Suprapubic skin (tissue), 4 donors: ENCODE data around the gene OR6Q1. TPM values are rescaled to one million over a fixed set of nuclear protein-coding genes. Genes with fewer than 3 reads are reported as not detected.

ENCODE experiments used
- DNase-seq, 2 donors: peaks; one replicate each; pipeline ENCODE4 v3.0.0-alpha.2; 2019; ENCODE audit warnings: low spot score in 2 of 2
- H3K27ac ChIP-seq: fragments of 200-600 bp; sonication (generic); one replicate; pipeline ENCODE4 v1.5.1; 2019
- H3K27me3 ChIP-seq: fragments of 200-600 bp; sonication (generic); one replicate; pipeline ENCODE4 v1.5.1; 2019
- H3K36me3 ChIP-seq: fragments of 200-600 bp; sonication (generic); one replicate; pipeline ENCODE4 v1.5.1; 2019
- H3K4me1 ChIP-seq: fragments of 200-600 bp; sonication (generic); one replicate; pipeline ENCODE4 v1.5.1; 2019
- H3K4me3 ChIP-seq: fragments of 200-600 bp; sonication (generic); one replicate; pipeline ENCODE4 v1.5.1; 2019; ENCODE audit warnings: mild to moderate bottlenecking
- H3K9me3 ChIP-seq: fragments of 200-600 bp; sonication (generic); one replicate; pipeline ENCODE4 v1.5.1; 2019
- CTCF ChIP-seq, 2 donors: fragments of 200-600 bp in 1 of 2; fragments of 450-650 bp in 1 of 2; sonication (generic) in 1 of 2; IDR thresholded peaks; one replicate each; pipeline ENCODE4 v1.5.1; 2016 to 2019; ENCODE audit warnings: antibody characterized with exemption in 2 of 2, mild to moderate bottlenecking in 1 of 2, moderate library complexity in 1 of 2
- EP300 ChIP-seq: sonication (generic); formaldehyde crosslinking; IDR thresholded peaks from one replicate; pipeline ENCODE4 v1.6.1; 2017; ENCODE audit warnings: antibody characterized with exemption
- POLR2A ChIP-seq, 2 donors: fragments of 450-650 bp; IDR thresholded peaks; one replicate each; pipeline ENCODE4 v1.6.1; 2017; ENCODE audit warnings: antibody characterized with exemption in 2 of 2, mild to moderate bottlenecking in 2 of 2, moderate library complexity in 2 of 2
- POLR2AphosphoS5 ChIP-seq, 3 donors: sonication (generic); formaldehyde crosslinking; IDR thresholded peaks; one replicate each; pipeline ENCODE4 v1.6.1; 2017; ENCODE audit warnings: antibody characterized with exemption in 3 of 3
- WGBS: methylation state at CpG from one replicate; pipeline ENCODE4 v1.1.5; 2018; 5-methylcytosine and 5-hydroxymethylcytosine counted together
- total RNA-seq, 4 donors: library from RNA; depleted of rRNA; stranded (reverse); fragments of >200 nt; gene quantifications; one replicate each; pipeline ENCODE4 v1.1.0, GENCODE V29; 2016

Gene OR6Q1
- total RNA-seq, 4 donors from 2014 or later, result 1.1 TPM; not detected in 3

GRCh38 chr11:58060939-58061672 is 30.4 kb downstream of the OR6Q1 start:
- Histone ChIP-seq H3K27ac (no peak overlapping the region), H3K4me1 (no peaks in the 10 kb centered on the region), H3K27me3 (no peaks in the 10 kb centered on the region), H3K36me3 (no peaks in the 10 kb centered on the region), H3K4me3 (no peak overlapping the region), H3K9me3 (no peaks in the 10 kb centered on the region)
- WGBS, result 77% methylated on average over 6 of the region's 6 CpGs
- no peak for TF ChIP-seq POLR2AphosphoS5 (IDR thresholded peaks at IDR 0.05)
- no peak for TF ChIP-seq EP300
- no peak for DNase-seq

GRCh38 chr11:58061813-58062212 is 31.1 kb downstream of the OR6Q1 start:
- Histone ChIP-seq H3K36me3 (no peaks in the 10 kb centered on the region), H3K27ac (no peak overlapping the region), H3K9me3 (no peaks in the 10 kb centered on the region), H3K4me1 (no peaks in the 10 kb centered on the region), H3K4me3 (no peak overlapping the region), H3K27me3 (no peaks in the 10 kb centered on the region)
- WGBS, result 57% methylated on average over 6 of the region's 6 CpGs
- DNase-seq, result no peak
- TF ChIP-seq POLR2A (IDR thresholded peaks at IDR 0.05), result no peak
- no peak for TF ChIP-seq EP300
- no peak for TF ChIP-seq CTCF (IDR thresholded peaks at IDR 0.05)
- TF ChIP-seq POLR2AphosphoS5 (IDR thresholded peaks at IDR 0.05), result no peak

GRCh38 chr11:58067685-58068084 is 36.9 kb downstream of the OR6Q1 start:
- Histone ChIP-seq H3K27ac (no peak overlapping the region), H3K4me3 (no peak overlapping the region), H3K9me3 (no peaks in the 10 kb centered on the region), H3K27me3 (no peaks in the 10 kb centered on the region), H3K36me3 (no peaks in the 10 kb centered on the region), H3K4me1 (no peaks in the 10 kb centered on the region)
- WGBS, result 57% methylated on average over 5 of the region's 5 CpGs
- TF ChIP-seq POLR2A (IDR thresholded peaks at IDR 0.05), result no peak
- no peak for TF ChIP-seq EP300
- TF ChIP-seq POLR2AphosphoS5 (IDR thresholded peaks at IDR 0.05), result no peak
- no peak for TF ChIP-seq CTCF (IDR thresholded peaks at IDR 0.05)
- no peak for DNase-seq

GRCh38 chr11:58068655-58069054 is 37.9 kb downstream of the OR6Q1 start:
- 93% methylated on average over 6 of the region's 6 CpGs for WGBS
- TF ChIP-seq POLR2AphosphoS5 (IDR thresholded peaks at IDR 0.05) (no peak), POLR2A (IDR thresholded peaks at IDR 0.05) (no peak), CTCF (IDR thresholded peaks at IDR 0.05) (no peak)
- Histone ChIP-seq H3K4me3 (no peak overlapping the region), H3K27ac (no peak overlapping the region), H3K36me3 (no peaks in the 10 kb centered on the region), H3K9me3 (no peaks in the 10 kb centered on the region), H3K4me1 (no peaks in the 10 kb centered on the region), H3K27me3 (no peaks in the 10 kb centered on the region)
- no peak for DNase-seq

GRCh38 chr11:58070585-58070984 is 39.8 kb downstream of the OR6Q1 start:
- Histone ChIP-seq H3K27ac (no peak overlapping the region), H3K4me1 (no peaks in the 10 kb centered on the region), H3K36me3 (no peaks in the 10 kb centered on the region), H3K4me3 (no peak overlapping the region), H3K27me3 (no peaks in the 10 kb centered on the region), H3K9me3 (no peaks in the 10 kb centered on the region)
- DNase-seq, result no peak
- TF ChIP-seq POLR2AphosphoS5 (IDR thresholded peaks at IDR 0.05), result no peak
- TF ChIP-seq EP300, result no peak
- TF ChIP-seq CTCF (IDR thresholded peaks at IDR 0.05), result no peak
- TF ChIP-seq POLR2A (IDR thresholded peaks at IDR 0.05), result no peak
- 60% methylated on average over 1 of the region's 1 CpG for WGBS

- TF ChIP-seq POLR2AphosphoS5 (IDR thresholded peaks at IDR 0.05) (no peak), CTCF (IDR thresholded peaks at IDR 0.05) (no peak), EP300 (no peak), POLR2A (IDR thresholded peaks at IDR 0.05) (no peak)
- no peak overlapping the region for H3K4me3 ChIP-seq
- no peak for DNase-seq
- H3K36me3 ChIP-seq, result no peaks in the 10 kb centered on the region
- WGBS, result 42% methylated on average over 2 of the region's 2 CpGs
- H3K4me1 ChIP-seq, result no peaks in the 10 kb centered on the region
- H3K9me3 ChIP-seq, result no peaks in the 10 kb centered on the region
- no peak overlapping the region for H3K27ac ChIP-seq
- H3K27me3 ChIP-seq, result no peaks in the 10 kb centered on the region
These were observed 45.0 kb downstream of the OR6Q1 start for GRCh38 chr11:58075781-58076180.
